B cell (primary cell): Measurements from ENCODE around the gene GRM4. TPM values are rescaled to one million over a fixed set of nuclear protein-coding genes. Genes with fewer than 3 reads are reported as not detected.

Experiments used
- ATAC-seq: fragments of 200-7000 bp; cut with Tn5 transposase; one replicate; pipeline ENCODE4 v1.10.0; 2021; ENCODE audit warnings: low read depth, mild to moderate bottlenecking, moderate number of reproducible peaks, moderate library complexity
- CTCF ChIA-PET: fragments of 350-600 bp; sonication (Branson Sonifier 250); formaldehyde crosslinking; loops from one replicate; lab custom pipeline; 2021; ENCODE audit warnings: antibody characterized with exemption, inconsistent platforms; lab: Charles Lee
- POLR2A ChIA-PET: fragments of 350-600 bp; sonication (Branson Sonifier 250); formaldehyde crosslinking; loops from one replicate; lab custom pipeline; 2021; ENCODE audit warnings: antibody characterized with exemption; lab: Charles Lee
- DNase-seq: peaks from one replicate; pipeline ENCODE4 v3.0.0; 2013
- H2AFZ ChIP-seq: 2 replicates; pipeline ENCODE4 v1.6.1; 2012; ENCODE audit warnings: mild to moderate bottlenecking, low read depth, low read length; ENCODE audit not compliant: insufficient read depth, poor library complexity, severe bottlenecking
- H3K27ac ChIP-seq, 2 donors: 1 replicate in 1 of 2; 2 replicates in 1 of 2; pipeline ENCODE4 v1.5.1; 2012 to 2013; ENCODE audit warnings: low read length in 2 of 2, mild to moderate bottlenecking in 2 of 2, moderate library complexity in 1 of 2
- H3K27me3 ChIP-seq, 4 experiments: fragments of 200-600 bp in 1 of 4; sonication (generic) in 1 of 4; replicated peaks in 1 of 4; 1 replicate in 2 of 4; 2 replicates in 2 of 4; pipeline versions ENCODE4 v1.6.1 to v1.7.0; 2013 to 2016; ENCODE audit warnings: low read length in 3 of 4, mild to moderate bottlenecking in 2 of 4, mixed read lengths in 1 of 4, moderate library complexity in 1 of 4; ENCODE audit not compliant: insufficient read depth in 4 of 4, control insufficient read depth in 3 of 4; ENCODE audit errors: control extremely low read depth in 1 of 4
- H3K36me3 ChIP-seq, 2 experiments: replicated peaks in 1 of 2; 1 replicate in 1 of 2; 2 replicates in 1 of 2; pipeline versions ENCODE4 v1.6.1 to v1.7.1; 2013; ENCODE audit warnings: low read length in 1 of 2; ENCODE audit not compliant: insufficient read depth in 2 of 2, control insufficient read depth in 1 of 2; ENCODE audit errors: control extremely low read depth in 1 of 2, extremely low read depth in 1 of 2
- H3K4me1 ChIP-seq, 2 donors: fragments of 200-600 bp in 1 of 2; sonication (generic) in 1 of 2; 1 replicate in 1 of 2; 2 replicates in 1 of 2; pipeline versions ENCODE4 v1.5.1 to v1.6.1; 2013 to 2017; ENCODE audit warnings: low read length in 2 of 2; ENCODE audit not compliant: control insufficient read depth in 2 of 2, insufficient read depth in 2 of 2
- H3K4me2 ChIP-seq: replicated peaks from 2 replicates; pipeline ENCODE3; 2012; ENCODE audit warnings: mild to moderate bottlenecking, low read depth, low read length; ENCODE audit not compliant: poor library complexity, severe bottlenecking
- H3K4me3 ChIP-seq, 5 experiments: fragments of 200-600 bp in 1 of 5; sonication (generic) in 1 of 5; 1 replicate in 3 of 5; 2 replicates in 2 of 5; pipeline versions ENCODE4 v1.5.1 to v1.7.0; 2011 to 2016; ENCODE audit warnings: low read length in 4 of 5, mild to moderate bottlenecking in 4 of 5, low read depth in 2 of 5, control low read depth in 1 of 5, moderate library complexity in 1 of 5; ENCODE audit not compliant: insufficient read depth in 1 of 5; ENCODE audit errors: control extremely low read depth in 1 of 5, extremely low read depth in 1 of 5
- H3K79me2 ChIP-seq: fragments of 200-600 bp; sonication (generic); one replicate; pipeline ENCODE4 v1.6.0; 2016; ENCODE audit warnings: low read length; ENCODE audit not compliant: control insufficient read depth, insufficient read depth
- H3K9ac ChIP-seq: fragments of 200-600 bp; sonication (generic); 2 replicates; pipeline ENCODE4 v1.6.1; 2017; ENCODE audit warnings: mild to moderate bottlenecking, low read length, moderate library complexity
- H3K9me3 ChIP-seq, 3 donors: one replicate each; pipeline versions ENCODE4 v1.6.1 to v1.7.1; 2013; ENCODE audit warnings: low read length in 2 of 3; ENCODE audit not compliant: control insufficient read depth in 2 of 3, insufficient read depth in 1 of 3; ENCODE audit errors: control extremely low read depth in 1 of 3
- H4K20me1 ChIP-seq: 2 replicates; pipeline ENCODE4 v1.6.0; 2012; ENCODE audit warnings: mild to moderate bottlenecking, low read length; ENCODE audit not compliant: insufficient read depth, control insufficient read depth, poor library complexity, severe bottlenecking
- H3K27ac Mint-ChIP-seq: one replicate; pipeline ENCODE4 v1.8.0; 2021; ENCODE audit warnings: mixed read lengths
- H3K27me3 Mint-ChIP-seq: one replicate; pipeline ENCODE4 v1.8.0; 2021; ENCODE audit warnings: mixed read lengths
- H3K4me1 Mint-ChIP-seq: one replicate; pipeline ENCODE4 v1.8.0; 2021; ENCODE audit warnings: mixed read lengths
- H3K4me3 Mint-ChIP-seq: one replicate; pipeline ENCODE4 v1.8.0; 2021; ENCODE audit warnings: mixed read lengths
- H3K9me3 Mint-ChIP-seq: one replicate; pipeline ENCODE4 v1.8.0; 2022; ENCODE audit warnings: mixed read lengths; ENCODE audit not compliant: insufficient read depth
- EZH2 ChIP-seq: IDR thresholded peaks from 2 replicates; pipeline ENCODE4 v1.6.1; 2012; ENCODE audit warnings: borderline replicate concordance, low read depth, mild to moderate bottlenecking, moderate library complexity, low read length; ENCODE audit not compliant: insufficient read depth, poor library complexity, severe bottlenecking
- WGBS: methylation state at CpG from one replicate; pipeline ENCODE4 v1.1.5; 2013; ENCODE audit warnings: missing lambda C conversion rate; ENCODE audit not compliant: insufficient coverage; 5-methylcytosine and 5-hydroxymethylcytosine counted together
- intact Hi-C: fragments of 100-400 bp; cut with micrococcal nuclease; formaldehyde crosslinking; loops from one replicate; pipeline ENCODE4 v1.10.0; 2022
- polyA plus RNA-seq: library from polyadenylated mRNA; depleted of rRNA; stranded (reverse); fragments of >200 nt; gene quantifications from 2 replicates; pipeline ENCODE4 v1.2.3, GENCODE V29; 2012
- total RNA-seq, 2 donors: library from RNA; stranded (reverse); fragments of 120-200 nt in 1 of 2; gene quantifications; 1 replicate in 1 of 2; 2 replicates in 1 of 2; pipeline versions ENCODE4 v1.2.3 to v1.2.4, GENCODE V29; 2013 to 2022
- TF ChIP-seq, protein P1 (sequence below): fragments of 200-600 bp; IDR thresholded peaks from one replicate; pipeline ENCODE4 v1.8.0; 2022; ENCODE audit warnings: antibody characterized with exemption, mild to moderate bottlenecking

GRM4 gene
- total and polyA plus RNA-seq, 2 donors (not counting 1 experiment from before 2014, with no cell fraction given) = 0.04 TPM; not detected in 1

DNA sequence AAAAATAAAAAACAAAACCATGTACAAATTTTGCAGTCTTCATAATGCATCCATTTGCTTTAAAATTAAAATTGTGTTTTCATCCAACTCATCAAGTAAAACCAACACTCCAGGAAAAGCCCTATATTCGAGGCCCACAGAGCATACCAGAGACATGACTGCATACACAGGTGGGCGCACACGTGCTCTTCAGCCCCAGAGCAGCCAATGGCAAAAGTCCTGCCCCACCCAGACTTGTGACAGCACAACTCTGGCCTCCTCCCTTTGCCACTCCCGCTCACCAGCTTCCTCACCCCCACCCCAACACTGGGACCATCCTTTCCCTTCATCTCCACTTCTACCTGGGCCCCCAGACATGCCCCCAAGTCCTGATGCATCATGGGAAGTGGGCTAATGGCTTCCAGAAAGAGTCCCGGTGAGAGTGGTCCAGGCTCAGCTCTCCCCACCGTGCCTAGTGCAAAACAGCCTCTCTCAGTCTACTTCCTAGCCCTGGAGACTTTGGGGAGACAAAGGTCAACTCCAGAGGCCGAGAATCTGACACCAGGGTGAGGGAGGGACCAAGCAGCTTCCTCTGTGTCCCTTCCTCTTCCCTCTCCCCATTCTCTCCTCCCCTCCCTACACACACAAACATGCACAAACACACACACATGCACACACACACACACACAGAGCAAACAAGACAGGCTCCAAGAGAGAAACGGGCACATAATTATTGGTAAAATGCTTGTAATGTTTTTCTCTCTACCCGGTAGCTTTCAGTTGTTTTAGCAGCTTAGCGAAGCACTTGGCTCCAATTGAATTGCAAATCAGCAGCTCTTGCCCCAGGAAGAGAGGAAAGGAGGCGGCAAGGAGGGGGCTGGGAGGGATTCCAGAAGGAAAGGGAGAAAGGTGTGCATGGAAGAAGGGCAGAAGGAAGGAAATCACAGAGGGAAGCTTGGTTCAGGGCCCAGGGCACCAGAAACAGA lies 14.3 kb downstream of the GRM4 start:
- CTCF ChIA-PET = no interaction called here
- Mint-ChIP-seq H3K27ac (no peak overlapping the region), H3K27me3 (peaks cover 50% of the 10 kb centered on the region), H3K9me3 (no peaks in the 10 kb centered on the region), H3K4me1 (no peaks in the 10 kb centered on the region), H3K4me3 (no peak overlapping the region)
- Histone ChIP-seq H2AFZ (no peak overlapping the region), H3K79me2 (no peaks in the 10 kb centered on the region), H3K9ac (no peak overlapping the region), H3K4me3 (no peak overlapping the region), H3K36me3 (no peaks in the 10 kb centered on the region), H3K4me2 (no peak overlapping the region), H3K9me3 (peaks cover 0 to 15% (median 0%) of the 10 kb centered on the region in 3 donors), H3K27ac (no peak overlapping the region), H3K27me3 (peaks cover 0 to 57% (median 9%) of the 10 kb centered on the region in 4 experiments), H4K20me1 (no peaks in the 10 kb centered on the region), H3K4me1 (no peaks in the 10 kb centered on the region)
- POLR2A ChIA-PET = no interaction called here
- ATAC-seq (no peak), DNase-seq (no peak)
- 21% methylated on average over 9 of the region's 11 CpGs for WGBS
- intact Hi-C loops = no loop called here
- TF ChIP-seq, protein P1, sequence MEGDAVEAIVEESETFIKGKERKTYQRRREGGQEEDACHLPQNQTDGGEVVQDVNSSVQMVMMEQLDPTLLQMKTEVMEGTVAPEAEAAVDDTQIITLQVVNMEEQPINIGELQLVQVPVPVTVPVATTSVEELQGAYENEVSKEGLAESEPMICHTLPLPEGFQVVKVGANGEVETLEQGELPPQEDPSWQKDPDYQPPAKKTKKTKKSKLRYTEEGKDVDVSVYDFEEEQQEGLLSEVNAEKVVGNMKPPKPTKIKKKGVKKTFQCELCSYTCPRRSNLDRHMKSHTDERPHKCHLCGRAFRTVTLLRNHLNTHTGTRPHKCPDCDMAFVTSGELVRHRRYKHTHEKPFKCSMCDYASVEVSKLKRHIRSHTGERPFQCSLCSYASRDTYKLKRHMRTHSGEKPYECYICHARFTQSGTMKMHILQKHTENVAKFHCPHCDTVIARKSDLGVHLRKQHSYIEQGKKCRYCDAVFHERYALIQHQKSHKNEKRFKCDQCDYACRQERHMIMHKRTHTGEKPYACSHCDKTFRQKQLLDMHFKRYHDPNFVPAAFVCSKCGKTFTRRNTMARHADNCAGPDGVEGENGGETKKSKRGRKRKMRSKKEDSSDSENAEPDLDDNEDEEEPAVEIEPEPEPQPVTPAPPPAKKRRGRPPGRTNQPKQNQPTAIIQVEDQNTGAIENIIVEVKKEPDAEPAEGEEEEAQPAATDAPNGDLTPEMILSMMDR = no peak
- no peak for TF ChIP-seq EZH2

DNA sequence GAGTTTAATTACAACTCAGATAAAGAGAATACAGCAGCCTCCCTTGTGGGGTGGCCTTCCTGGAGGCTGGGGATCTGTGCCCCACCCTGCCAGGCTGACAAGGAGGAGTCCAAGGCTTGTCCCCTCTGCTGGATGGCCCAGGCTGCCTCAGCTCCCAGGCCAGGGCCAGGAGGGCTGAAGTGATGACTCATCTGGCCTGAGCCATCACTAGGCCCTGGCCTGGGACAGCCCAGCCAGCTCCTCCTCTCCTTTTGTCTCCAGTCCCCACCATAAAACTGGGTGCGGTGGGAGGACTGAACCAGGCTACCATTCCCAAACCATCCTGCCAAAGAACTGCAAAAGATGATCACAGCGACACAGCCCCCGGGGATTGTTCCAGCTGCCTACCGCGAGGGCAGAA lies 15.0 kb downstream of the GRM4 start:
- no peaks in the 10 kb centered on the region for H3K9me3 Mint-ChIP-seq
- H3K4me3 Mint-ChIP-seq = no peak overlapping the region
- H3K27ac Mint-ChIP-seq = no peak overlapping the region
- 68% methylated on average over 5 of the region's 5 CpGs for WGBS
- Histone ChIP-seq H3K79me2 (no peaks in the 10 kb centered on the region), H3K4me3 (no peak overlapping the region), H3K4me2 (no peak overlapping the region), H3K27ac (no peak overlapping the region), H3K27me3 (peaks cover 0 to 54% (median 9%) of the 10 kb centered on the region in 4 experiments), H3K4me1 (no peaks in the 10 kb centered on the region), H2AFZ (no peak overlapping the region), H3K9me3 (peaks cover 0 to 15% (median 0%) of the 10 kb centered on the region in 3 donors), H3K36me3 (no peaks in the 10 kb centered on the region), H4K20me1 (no peaks in the 10 kb centered on the region), H3K9ac (no peak overlapping the region)
- H3K27me3 Mint-ChIP-seq = peaks cover 47% of the 10 kb centered on the region
- no peaks in the 10 kb centered on the region for H3K4me1 Mint-ChIP-seq
- intact Hi-C loops = no loop called here
- no peak for DNase-seq
- ChIA-PET POLR2A (no interaction called here), CTCF (no interaction called here)
- no peak for ATAC-seq
- TF ChIP-seq, protein P1 = no peak
- no peak for TF ChIP-seq EZH2
